Stimulated activated CD8-positive, alpha-beta memory T cell treated with anti-CD3 and anti-CD28 coated beads, Interleukin-12 subunit alpha, Interleukin-12 subunit beta, amount 100 ng/mL, for 4 hours (primary cell): ENCODE measurements around the gene NEIL1.
"Not testable (repeated sequence)": the region's sequence is repeated elsewhere in the genome, so short reads cannot be mapped to it uniquely, and the experiment has no call there.

Source experiments
- DNase-seq: peaks from one replicate; pipeline ENCODE4 v3.0.0-alpha.2; 2020; ENCODE audit warnings: low read depth

Gene NEIL1

DNA sequence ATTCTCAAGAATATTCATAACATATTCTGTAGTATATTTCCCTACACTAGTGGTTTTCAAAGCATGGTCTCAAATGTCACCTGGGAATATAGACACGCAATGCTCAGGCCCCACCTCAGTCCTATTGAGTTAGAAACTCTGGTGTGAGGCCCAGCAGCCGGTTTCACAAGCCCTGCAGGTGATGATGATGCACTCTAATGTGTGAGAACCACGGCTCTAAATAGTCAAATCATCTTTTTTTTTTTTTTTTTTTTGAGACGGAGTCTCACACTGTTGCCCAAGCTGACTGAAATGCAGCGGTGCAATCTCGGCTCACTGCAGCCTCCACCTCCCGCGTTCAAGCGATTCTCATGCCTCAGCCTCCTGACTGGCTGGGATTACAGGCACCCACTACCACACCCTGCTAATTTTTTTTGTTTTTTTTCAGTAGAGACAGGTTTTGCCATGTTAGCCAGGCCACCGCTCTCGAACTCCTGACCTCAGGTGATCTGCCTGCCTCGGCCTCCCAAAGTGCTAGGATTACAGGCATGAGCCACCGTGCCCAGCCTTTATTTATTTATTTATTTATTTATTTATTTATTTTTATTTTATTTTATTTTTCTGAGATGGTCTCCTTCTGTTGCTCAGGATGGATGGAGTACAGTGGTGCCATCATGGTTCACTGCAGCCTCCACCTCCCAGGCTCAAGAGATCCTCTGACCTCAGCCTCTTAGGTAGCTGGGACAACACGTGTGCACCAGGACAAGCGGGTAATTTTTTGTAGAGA is 13.0 kb upstream of the NEIL1 start:
- not testable (repeated sequence) for DNase-seq

GRCh38 chr15:75335313-75335704 is 11.5 kb upstream of the NEIL1 start:
- no peak for DNase-seq

DNA sequence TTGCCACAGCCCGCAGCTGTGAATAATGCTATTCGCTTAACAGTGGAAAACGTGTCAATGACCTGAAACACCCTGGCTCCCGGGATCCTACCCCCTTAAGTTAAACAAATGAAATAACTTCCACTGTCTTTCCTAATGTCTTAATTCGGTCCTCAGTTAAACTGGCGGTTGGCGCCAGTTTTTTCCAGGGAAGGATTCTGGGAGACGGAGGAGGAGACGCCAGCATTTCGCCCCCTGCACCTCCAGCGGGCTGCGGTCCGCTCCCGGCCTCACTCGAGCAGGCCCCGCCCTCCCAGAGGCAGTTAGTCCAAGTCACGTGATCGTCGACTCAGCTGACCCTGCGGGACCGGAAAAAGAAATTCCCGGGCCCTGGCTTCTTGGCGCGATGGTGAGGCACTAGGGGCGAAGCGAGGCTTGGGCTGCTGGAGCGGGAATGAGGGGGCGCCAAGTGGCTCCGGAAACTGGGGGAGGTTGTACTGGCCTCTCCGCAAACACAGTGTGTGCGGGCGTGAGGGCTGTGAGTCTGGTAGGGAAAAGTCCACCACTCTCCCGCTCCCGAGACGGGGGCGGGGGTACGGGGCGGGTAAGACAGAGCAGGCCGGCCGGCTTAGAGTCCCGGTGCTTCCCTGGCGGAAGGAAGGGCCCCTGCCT is 11.0 kb upstream of the NEIL1 start, which contains the start of gene COMMD4:
COMMD4 (plus strand) TSS at position 359 of the 651 bp plus-strand sequence; CDS start at position 386, 27 bp downstream.
- peak; percentile 45 for DNase-seq

- DNase-seq: no peak
Measured at GRCh38 chr15:75338661-75339240, 8.1 kb upstream of the NEIL1 start.

DNA sequence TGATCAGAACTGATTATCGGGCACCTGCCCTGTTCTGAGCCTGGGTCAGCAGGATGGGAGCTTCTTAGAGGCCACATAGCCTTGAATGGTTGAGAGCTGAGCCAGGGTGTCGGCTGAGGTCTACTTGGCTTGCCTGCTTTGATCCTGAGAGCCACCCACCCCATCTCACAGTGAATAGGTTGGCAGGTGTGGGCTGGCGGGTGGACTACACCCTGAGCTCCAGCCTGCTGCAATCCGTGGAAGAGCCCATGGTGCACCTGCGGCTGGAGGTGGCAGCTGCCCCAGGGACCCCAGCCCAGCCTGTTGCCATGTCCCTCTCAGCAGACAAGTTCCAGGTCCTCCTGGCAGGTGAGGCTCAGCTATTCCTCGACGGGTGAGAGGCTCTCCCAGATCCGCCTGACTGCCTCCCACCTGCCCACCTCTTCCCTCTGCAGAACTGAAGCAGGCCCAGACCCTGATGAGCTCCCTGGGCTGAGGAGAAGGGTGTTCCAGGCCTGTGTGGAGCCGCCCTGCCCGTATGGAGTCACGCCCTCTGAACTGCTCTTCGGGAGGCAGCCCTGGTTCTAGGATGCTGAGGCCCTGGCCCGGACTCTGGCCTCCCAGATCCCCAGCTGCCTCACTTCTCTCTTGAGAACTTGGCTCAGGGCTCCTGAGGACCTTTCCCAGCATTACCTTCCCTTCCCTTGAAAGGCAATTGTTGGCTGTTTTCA is 7.2 kb upstream of the NEIL1 start:
- DNase-seq: no peak

DNA sequence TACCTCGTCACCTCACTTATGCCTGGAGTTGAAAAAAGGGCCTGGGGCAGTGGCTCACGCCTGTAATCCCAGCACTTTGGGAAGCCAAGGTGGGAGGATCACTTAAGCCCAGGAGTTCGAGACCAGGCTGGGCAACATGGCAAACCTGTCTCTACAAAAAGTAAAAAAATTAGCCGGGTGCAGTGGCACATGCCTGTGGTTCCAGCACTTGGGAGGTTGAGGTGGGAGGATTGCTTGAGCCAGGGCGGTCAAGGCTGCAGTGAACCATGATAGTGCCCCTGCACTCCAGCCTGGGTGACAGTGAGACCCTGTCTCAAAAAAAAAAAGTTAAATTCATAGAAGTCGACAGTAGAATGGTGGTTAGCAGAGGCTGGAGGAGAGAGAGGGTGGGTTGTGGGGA is 4.6 kb upstream of the NEIL1 start:
- no peak for DNase-seq

DNA sequence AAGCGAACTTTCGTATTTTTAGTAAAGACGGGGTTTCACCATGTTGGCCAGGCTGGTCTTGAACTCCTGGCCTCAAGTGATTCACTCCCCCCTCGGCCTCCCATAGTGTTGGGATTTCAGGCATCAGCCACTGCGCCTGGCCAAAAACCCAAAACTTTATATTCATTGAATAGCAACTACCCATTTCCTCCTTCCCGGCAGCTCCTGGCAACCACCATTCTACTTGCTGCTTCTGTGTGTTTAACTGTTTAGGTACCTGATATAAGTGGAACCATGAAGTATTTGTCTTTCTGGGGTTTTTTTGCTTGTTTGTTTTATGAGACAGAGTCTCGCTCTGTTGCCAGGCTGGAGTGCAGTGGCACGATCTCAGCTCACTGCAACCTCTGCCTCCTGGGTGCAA is 2.9 kb upstream of the NEIL1 start:
- DNase-seq: not testable (repeated sequence)

- DNase-seq: peak; percentile 25
Measured at GRCh38 chr15:75347222-75348033, 589 bp downstream of the NEIL1 start.

DNA sequence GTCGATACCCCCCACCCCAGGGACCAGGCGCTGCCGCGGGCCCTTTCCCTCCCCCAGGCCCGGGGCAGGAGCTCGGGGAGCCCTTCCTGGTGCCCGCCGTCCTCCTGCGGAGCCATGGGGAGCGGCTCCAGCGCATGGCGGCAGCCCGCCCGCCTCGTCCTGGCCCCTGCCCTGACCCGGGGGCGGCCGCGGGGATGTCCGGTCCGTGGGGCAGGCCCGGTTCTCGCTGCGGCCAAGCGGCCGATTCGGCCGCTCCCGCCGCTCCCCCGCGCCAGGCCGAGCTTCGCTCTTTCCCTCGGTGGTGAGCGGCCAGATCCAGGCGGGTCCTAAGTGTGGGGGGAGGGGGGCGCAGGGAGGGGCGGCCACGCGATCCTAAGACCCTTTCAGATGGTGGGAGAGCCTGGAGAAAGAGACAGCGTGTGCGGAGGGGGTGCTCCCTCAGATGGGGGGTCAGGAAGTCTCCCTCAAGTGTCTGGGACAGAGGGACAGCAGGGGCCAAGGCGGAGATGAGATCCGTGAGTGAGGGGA is 1.3 kb downstream of the NEIL1 start:
- no peak for DNase-seq

- DNase-seq: no peak
Measured at GRCh38 chr15:75348562-75349350, 1.9 kb downstream of the NEIL1 start.

DNA sequence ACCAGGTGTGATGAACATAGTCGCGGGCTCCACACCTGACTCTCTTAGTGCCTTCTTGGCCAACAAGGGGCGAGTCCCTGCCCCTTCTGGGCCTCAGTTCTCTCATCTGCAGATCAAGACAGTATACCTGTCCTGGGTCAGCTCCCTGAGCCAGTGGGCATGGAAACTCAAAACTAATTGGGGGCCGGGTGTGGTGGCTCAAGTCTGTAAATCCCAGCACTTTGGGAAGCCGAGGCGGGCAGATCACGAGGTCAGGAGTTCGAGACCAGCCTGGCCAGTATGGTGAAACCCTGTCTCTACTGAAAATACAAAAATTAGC is 2.5 kb downstream of the NEIL1 start:
- not testable (repeated sequence) for DNase-seq

GRCh38 chr15:75349851-75350588 is 3.2 kb downstream of the NEIL1 start:
- DNase-seq: peak; percentile 58

DNA sequence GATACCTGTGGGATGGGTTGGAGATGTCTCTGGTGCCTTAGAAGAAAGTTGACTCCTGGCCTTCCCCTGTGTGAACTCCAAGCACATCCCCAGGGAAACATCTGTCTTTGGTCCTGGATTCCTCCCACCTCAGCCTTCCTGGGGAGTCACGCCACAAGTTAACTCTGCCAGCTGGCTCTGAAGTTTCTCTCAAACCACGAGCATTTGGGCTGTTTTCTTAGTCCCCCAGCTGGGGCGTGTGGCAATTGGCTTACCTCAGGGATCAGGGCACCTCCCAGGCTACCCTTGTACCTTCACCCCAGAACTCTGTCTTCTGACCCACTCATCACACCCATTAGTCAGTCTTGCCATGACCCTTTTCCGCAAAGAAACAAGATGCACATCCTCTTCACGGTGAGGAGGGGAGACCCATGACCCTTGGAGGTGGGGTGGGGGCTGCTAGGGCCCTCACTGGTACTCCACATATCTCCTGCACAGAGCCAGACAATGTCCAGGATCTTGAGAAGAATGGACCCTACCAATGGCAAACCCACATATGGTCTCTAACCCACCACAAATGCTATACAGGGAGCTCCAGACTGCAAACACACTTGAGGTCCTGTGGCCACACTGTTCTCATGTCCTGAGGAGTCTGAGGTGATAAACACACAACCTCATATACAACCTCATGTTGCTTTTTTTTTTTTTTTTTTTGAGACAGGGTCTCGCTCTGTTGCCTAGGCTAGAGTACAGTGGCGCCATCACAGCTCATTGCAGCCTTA is 3.9 kb downstream of the NEIL1 start:
- DNase-seq: no peak

GRCh38 chr15:75352186-75353080 is 5.6 kb downstream of the NEIL1 start:
- no peak for DNase-seq

- DNase-seq: no peak
Measured at GRCh38 chr15:75353604-75354003, 6.8 kb downstream of the NEIL1 start.

- no peak for DNase-seq
Measured at GRCh38 chr15:75354454-75354853, 7.6 kb downstream of the NEIL1 start.

DNA sequence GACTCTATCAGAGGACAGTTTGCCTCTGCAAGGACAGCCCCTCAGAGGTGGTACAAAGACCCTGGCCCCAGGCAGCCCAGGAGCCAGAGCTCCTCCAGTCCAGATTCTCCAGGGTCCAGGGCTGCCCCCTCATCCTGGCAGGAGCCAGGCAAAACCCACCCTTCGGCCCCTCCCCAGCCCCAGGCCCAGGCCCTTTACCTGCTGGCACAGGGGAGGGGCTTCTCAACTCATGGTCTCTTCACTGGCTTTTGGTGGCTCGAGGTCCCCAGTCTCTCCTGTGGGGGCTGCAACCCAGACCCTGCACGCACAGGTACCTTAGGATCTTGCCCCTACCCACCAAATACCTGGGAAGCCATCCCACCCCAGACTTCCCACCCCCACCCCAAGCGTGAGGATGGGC is 8.5 kb downstream of the NEIL1 start:
- no peak for DNase-seq

GRCh38 chr15:75356006-75356405 is 9.2 kb downstream of the NEIL1 start:
- DNase-seq: no peak
